Measurements from ENCODE around the gene TKTL1. TPM values are rescaled to one million over a fixed set of nuclear protein-coding genes. Genes with fewer than 3 reads are reported as not detected.
"Not testable (repeated sequence)": the region's sequence is repeated elsewhere in the genome, so short reads cannot be mapped to it uniquely, and the experiment has no call there.

TKTL1 gene, protein sequence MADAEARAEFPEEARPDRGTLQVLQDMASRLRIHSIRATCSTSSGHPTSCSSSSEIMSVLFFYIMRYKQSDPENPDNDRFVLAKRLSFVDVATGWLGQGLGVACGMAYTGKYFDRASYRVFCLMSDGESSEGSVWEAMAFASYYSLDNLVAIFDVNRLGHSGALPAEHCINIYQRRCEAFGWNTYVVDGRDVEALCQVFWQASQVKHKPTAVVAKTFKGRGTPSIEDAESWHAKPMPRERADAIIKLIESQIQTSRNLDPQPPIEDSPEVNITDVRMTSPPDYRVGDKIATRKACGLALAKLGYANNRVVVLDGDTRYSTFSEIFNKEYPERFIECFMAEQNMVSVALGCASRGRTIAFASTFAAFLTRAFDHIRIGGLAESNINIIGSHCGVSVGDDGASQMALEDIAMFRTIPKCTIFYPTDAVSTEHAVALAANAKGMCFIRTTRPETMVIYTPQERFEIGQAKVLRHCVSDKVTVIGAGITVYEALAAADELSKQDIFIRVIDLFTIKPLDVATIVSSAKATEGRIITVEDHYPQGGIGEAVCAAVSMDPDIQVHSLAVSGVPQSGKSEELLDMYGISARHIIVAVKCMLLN
- not detected for polyA plus RNA-seq (2013, experiment 1 of 2)
- 0.01 TPM for polyA plus RNA-seq (2013, experiment 2 of 2)

DNA sequence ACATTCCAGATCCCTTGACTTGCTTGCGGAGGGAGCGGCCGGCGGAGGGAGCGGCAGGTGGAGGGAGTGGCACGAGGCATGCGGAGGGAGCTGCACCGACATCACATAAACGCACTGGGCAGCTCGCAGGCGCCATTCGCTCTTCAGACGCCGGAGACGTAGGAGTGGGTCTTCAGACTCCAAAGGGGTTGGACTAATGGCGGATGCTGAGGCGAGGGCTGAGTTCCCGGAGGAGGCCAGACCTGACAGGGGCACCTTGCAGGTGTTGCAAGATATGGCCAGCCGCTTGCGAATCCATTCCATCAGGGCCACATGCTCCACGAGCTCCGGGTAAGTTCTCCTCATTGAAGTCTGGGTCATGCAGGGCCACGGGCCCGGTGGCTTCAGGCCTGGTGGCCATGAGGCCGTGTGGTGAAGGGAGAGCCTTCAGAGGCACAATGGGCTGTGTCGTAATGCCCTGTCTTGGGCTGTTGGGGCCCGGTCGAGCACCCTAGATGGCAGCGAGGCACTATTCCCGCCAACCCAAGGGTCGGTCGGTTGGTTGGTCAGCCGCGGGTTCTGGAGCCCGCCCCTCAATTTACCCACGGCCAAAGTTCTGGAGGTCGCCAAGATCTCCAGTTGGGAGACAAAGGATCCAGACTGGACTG is at the start of gene TKTL1:
TSS of gene TKTL1 (plus strand) at position 132 of the 647 bp plus-strand sequence. CDS start at position 197, 65 bp downstream.
- H2AK5ac ChIP-seq (ENCODE audit: low read length) = no peak within 1 kb of the TSS
- H3K27ac ChIP-seq (ENCODE audit: low read depth, low read length) = no peak within 1 kb of the TSS
- no peak within 1 kb of the TSS for H3K56ac ChIP-seq (ENCODE audit: low read length)
- H3K79me1 ChIP-seq (ENCODE audit: low read length) = no peaks in the 10 kb centered on the region
- H3K4ac ChIP-seq (ENCODE audit: low read depth, low read length) = no peak within 1 kb of the TSS
- H3K4me1 ChIP-seq (ENCODE audit: control insufficient read depth, low read depth, low read length) = no peaks in the 10 kb centered on the region
- H3K4me3 ChIP-seq (ENCODE audit: low read length) = no peak within 1 kb of the TSS
- no peak within 1 kb of the TSS for H2BK120ac ChIP-seq (ENCODE audit: low read depth, low read length)
- H2BK15ac ChIP-seq (replicated peaks; ENCODE audit: low read depth) = no peak within 1 kb of the TSS
- H3K18ac ChIP-seq (ENCODE audit: low read length) = no peak within 1 kb of the TSS
- DNase-seq = no peak
- H2BK5ac ChIP-seq (ENCODE audit: low read length) = no peak within 1 kb of the TSS
- no peak within 1 kb of the TSS for H3K23ac ChIP-seq (ENCODE audit: low read length)
- no peaks in the 10 kb centered on the region for H3K79me2 ChIP-seq (ENCODE audit: control insufficient read depth, insufficient read depth, low read length)
- H4K8ac ChIP-seq (ENCODE audit: low read depth, low read length) = no peak within 1 kb of the TSS
- H3K9ac ChIP-seq (ENCODE audit: low read length) = no peak within 1 kb of the TSS
- no peak within 1 kb of the TSS for H4K5ac ChIP-seq (ENCODE audit: low read length)
- WGBS (ENCODE audit: extremely low coverage, insufficient coverage, low lambda C conversion rate) = no CpG with 5 or more reads among the region's 37 CpGs
- H3K36me3 ChIP-seq (ENCODE audit: control insufficient read depth, insufficient read depth, low read length) = no peaks in the 10 kb centered on the region
- H3K27me3 ChIP-seq (ENCODE audit: insufficient read depth, low read length, poor library complexity) = no peaks in the 10 kb centered on the region
- H3K4me2 ChIP-seq (ENCODE audit: low read length) = no peak within 1 kb of the TSS

DNA sequence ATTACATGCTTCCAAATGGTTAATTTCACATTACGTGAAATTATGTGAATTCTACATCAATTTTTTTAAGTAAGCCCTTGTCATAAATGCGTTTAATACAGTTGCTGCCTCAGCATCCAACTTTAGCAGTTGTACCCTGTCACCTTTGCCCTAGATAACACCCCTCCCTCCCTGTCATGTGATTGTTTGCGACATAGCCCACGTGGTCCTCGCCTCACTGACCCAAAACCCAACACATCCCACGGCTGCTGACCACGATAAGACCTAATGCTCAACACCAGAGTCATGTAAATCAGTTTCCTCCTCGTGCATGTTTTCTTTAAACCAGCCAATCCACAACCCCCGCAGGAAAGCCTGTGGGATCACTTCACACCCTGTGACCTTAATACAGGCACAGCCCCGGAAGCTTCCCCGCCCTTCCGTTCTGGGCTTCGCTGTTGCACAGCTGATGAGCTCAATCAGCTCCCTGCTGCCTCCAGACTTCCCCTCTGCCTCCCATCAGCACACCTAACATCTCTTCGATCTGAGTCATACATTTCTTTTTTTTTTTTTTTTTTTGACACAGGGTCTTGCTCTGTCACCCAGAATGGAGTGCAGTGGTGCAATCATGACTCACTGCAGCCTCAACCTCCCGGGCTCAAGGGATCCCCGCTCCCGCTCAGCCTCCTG is 48.1 kb upstream of the TKTL1 start:
- not testable (repeated sequence) for H4K5ac ChIP-seq (ENCODE audit: low read length); H3K4me1 ChIP-seq (ENCODE audit: control insufficient read depth, low read depth, low read length); H3K4ac ChIP-seq (ENCODE audit: low read depth, low read length); H2BK15ac ChIP-seq (replicated peaks; ENCODE audit: low read depth); H3K36me3 ChIP-seq (ENCODE audit: control insufficient read depth, insufficient read depth, low read length); H3K79me1 ChIP-seq (ENCODE audit: low read length); H3K18ac ChIP-seq (ENCODE audit: low read length); H3K56ac ChIP-seq (ENCODE audit: low read length); H3K79me2 ChIP-seq (ENCODE audit: control insufficient read depth, insufficient read depth, low read length); H3K4me2 ChIP-seq (ENCODE audit: low read length); H3K9ac ChIP-seq (ENCODE audit: low read length); H3K23ac ChIP-seq (ENCODE audit: low read length); H3K4me3 ChIP-seq (ENCODE audit: low read length); H2BK120ac ChIP-seq (ENCODE audit: low read depth, low read length); H3K27me3 ChIP-seq (ENCODE audit: insufficient read depth, low read length, poor library complexity); H2AK5ac ChIP-seq (ENCODE audit: low read length); H3K27ac ChIP-seq (ENCODE audit: low read depth, low read length); H4K8ac ChIP-seq (ENCODE audit: low read depth, low read length); H2BK5ac ChIP-seq (ENCODE audit: low read length); DNase-seq
- WGBS (ENCODE audit: extremely low coverage, insufficient coverage, low lambda C conversion rate) = no CpG with 5 or more reads among the region's 17 CpGs

DNA sequence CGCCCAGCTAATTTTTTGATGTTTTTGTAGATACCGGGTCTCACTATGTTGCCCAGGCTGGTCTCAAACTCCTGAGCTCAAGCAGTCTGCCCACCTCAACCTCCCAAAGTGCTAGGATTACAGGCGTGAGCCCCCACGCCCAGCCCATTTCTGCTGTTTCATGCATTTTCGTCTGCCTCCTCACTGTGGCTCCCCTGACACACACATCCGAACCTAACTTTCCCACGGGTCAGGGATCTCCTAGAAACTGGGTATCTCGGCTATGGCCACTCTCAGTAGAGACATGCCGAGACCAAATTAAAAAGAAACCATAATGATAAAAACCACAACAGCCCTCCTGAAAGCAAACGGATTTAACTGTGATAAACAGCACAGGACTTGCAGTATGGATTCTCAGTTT is 47.5 kb upstream of the TKTL1 start:
- not testable (repeated sequence) for H3K27me3 ChIP-seq (ENCODE audit: insufficient read depth, low read length, poor library complexity); H3K18ac ChIP-seq (ENCODE audit: low read length); H3K9ac ChIP-seq (ENCODE audit: low read length); DNase-seq; H2BK5ac ChIP-seq (ENCODE audit: low read length); H3K79me1 ChIP-seq (ENCODE audit: low read length); H2AK5ac ChIP-seq (ENCODE audit: low read length); H3K4me1 ChIP-seq (ENCODE audit: control insufficient read depth, low read depth, low read length); H3K4me2 ChIP-seq (ENCODE audit: low read length); H2BK120ac ChIP-seq (ENCODE audit: low read depth, low read length); H2BK15ac ChIP-seq (replicated peaks; ENCODE audit: low read depth); H4K8ac ChIP-seq (ENCODE audit: low read depth, low read length); H3K4me3 ChIP-seq (ENCODE audit: low read length); H4K5ac ChIP-seq (ENCODE audit: low read length); H3K27ac ChIP-seq (ENCODE audit: low read depth, low read length); H3K79me2 ChIP-seq (ENCODE audit: control insufficient read depth, insufficient read depth, low read length); H3K4ac ChIP-seq (ENCODE audit: low read depth, low read length); H3K23ac ChIP-seq (ENCODE audit: low read length); H3K36me3 ChIP-seq (ENCODE audit: control insufficient read depth, insufficient read depth, low read length); H3K56ac ChIP-seq (ENCODE audit: low read length)
- WGBS (ENCODE audit: extremely low coverage, insufficient coverage, low lambda C conversion rate) = no CpG with 5 or more reads among the region's 10 CpGs

DNA sequence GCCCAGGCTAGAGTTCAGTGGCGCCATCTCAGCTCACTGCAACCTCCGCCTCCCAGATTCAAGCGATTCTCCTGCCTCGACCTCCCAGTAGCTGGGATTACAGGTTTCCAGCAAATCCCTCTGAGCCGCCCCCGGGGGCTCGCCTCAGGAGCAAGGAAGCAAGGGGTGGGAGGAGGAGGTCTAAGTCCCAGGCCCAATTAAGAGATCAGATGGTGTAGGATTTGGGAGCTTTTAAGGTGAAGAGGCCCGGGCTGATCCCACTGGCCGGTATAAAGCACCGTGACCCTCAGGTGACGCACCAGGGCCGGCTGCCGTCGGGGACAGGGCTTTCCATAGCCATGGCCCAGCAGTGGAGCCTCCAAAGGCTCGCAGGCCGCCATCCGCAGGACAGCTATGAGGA is 38.3 kb upstream of the TKTL1 start, which contains the start of gene OPN1MW3:
TSS of gene OPN1MW3 (plus strand) at position 301 of the 400 bp plus-strand sequence. CDS start at position 339, 38 bp downstream.
- not testable (repeated sequence) for H4K5ac ChIP-seq (ENCODE audit: low read length); H3K36me3 ChIP-seq (ENCODE audit: control insufficient read depth, insufficient read depth, low read length); H3K4me2 ChIP-seq (ENCODE audit: low read length); H3K27ac ChIP-seq (ENCODE audit: low read depth, low read length); H3K18ac ChIP-seq (ENCODE audit: low read length); H3K79me2 ChIP-seq (ENCODE audit: control insufficient read depth, insufficient read depth, low read length); H3K23ac ChIP-seq (ENCODE audit: low read length); H2BK15ac ChIP-seq (replicated peaks; ENCODE audit: low read depth); H3K4ac ChIP-seq (ENCODE audit: low read depth, low read length); H3K79me1 ChIP-seq (ENCODE audit: low read length); H2BK5ac ChIP-seq (ENCODE audit: low read length); DNase-seq; H3K4me3 ChIP-seq (ENCODE audit: low read length); H3K4me1 ChIP-seq (ENCODE audit: control insufficient read depth, low read depth, low read length); H3K27me3 ChIP-seq (ENCODE audit: insufficient read depth, low read length, poor library complexity); H2BK120ac ChIP-seq (ENCODE audit: low read depth, low read length); H4K8ac ChIP-seq (ENCODE audit: low read depth, low read length); H3K9ac ChIP-seq (ENCODE audit: low read length); H3K56ac ChIP-seq (ENCODE audit: low read length); H2AK5ac ChIP-seq (ENCODE audit: low read length)
- WGBS (ENCODE audit: extremely low coverage, insufficient coverage, low lambda C conversion rate) = no CpG with 5 or more reads among the region's 17 CpGs

DNA sequence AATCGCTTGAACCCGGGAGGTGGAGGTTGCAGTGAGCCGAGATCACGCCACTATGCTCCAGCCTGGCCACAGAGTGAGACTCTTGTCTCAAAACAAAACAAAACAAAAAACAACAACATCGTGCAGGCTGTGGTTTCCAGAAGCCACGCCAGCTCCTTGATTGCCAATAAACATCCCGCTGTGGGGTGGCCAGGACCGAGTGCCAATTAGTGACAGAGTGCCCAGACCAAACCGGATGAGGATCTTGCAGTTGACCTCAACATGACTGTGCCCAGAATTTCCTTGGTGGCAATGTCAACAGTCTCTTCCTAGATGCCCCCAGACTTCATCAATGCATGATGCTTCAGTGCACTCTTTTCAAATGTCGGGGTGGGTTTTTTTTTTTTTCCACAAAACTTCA is 36.9 kb upstream of the TKTL1 start:
- H3K79me2 ChIP-seq (ENCODE audit: control insufficient read depth, insufficient read depth, low read length); H2AK5ac ChIP-seq (ENCODE audit: low read length); H3K27ac ChIP-seq (ENCODE audit: low read depth, low read length); H3K4me3 ChIP-seq (ENCODE audit: low read length); H3K9ac ChIP-seq (ENCODE audit: low read length); H4K5ac ChIP-seq (ENCODE audit: low read length); H2BK120ac ChIP-seq (ENCODE audit: low read depth, low read length); H4K8ac ChIP-seq (ENCODE audit: low read depth, low read length); H3K4me1 ChIP-seq (ENCODE audit: control insufficient read depth, low read depth, low read length); H3K36me3 ChIP-seq (ENCODE audit: control insufficient read depth, insufficient read depth, low read length); H2BK5ac ChIP-seq (ENCODE audit: low read length); H3K27me3 ChIP-seq (ENCODE audit: insufficient read depth, low read length, poor library complexity); H3K18ac ChIP-seq (ENCODE audit: low read length); H2BK15ac ChIP-seq (replicated peaks; ENCODE audit: low read depth); H3K79me1 ChIP-seq (ENCODE audit: low read length); H3K23ac ChIP-seq (ENCODE audit: low read length); H3K56ac ChIP-seq (ENCODE audit: low read length); DNase-seq; H3K4ac ChIP-seq (ENCODE audit: low read depth, low read length); H3K4me2 ChIP-seq (ENCODE audit: low read length): not testable (repeated sequence)
- no CpG with 5 or more reads among the region's 10 CpGs for WGBS (ENCODE audit: extremely low coverage, insufficient coverage, low lambda C conversion rate)
